Stimulated activated CD8-positive, alpha-beta memory T cell treated with anti-CD3 and anti-CD28 coated beads, Interleukin-12 subunit alpha, Interleukin-12 subunit beta, amount 100 ng/mL, for 4 hours (primary cell): ENCODE data around the gene TMEM117.
A peak's percentile ranks its signal among the peaks of the same experiment; 100 is the strongest.

Experiments
- DNase-seq: peaks from one replicate; pipeline ENCODE4 v3.0.0-alpha.2; 2020; ENCODE audit warnings: low read depth

Gene TMEM117

GRCh38 chr12:43835656-43836474, at the start of gene TMEM117:
TMEM117 (plus strand) TSS chr12:43836081.
- DNase-seq, result peak; percentile 45

DNA sequence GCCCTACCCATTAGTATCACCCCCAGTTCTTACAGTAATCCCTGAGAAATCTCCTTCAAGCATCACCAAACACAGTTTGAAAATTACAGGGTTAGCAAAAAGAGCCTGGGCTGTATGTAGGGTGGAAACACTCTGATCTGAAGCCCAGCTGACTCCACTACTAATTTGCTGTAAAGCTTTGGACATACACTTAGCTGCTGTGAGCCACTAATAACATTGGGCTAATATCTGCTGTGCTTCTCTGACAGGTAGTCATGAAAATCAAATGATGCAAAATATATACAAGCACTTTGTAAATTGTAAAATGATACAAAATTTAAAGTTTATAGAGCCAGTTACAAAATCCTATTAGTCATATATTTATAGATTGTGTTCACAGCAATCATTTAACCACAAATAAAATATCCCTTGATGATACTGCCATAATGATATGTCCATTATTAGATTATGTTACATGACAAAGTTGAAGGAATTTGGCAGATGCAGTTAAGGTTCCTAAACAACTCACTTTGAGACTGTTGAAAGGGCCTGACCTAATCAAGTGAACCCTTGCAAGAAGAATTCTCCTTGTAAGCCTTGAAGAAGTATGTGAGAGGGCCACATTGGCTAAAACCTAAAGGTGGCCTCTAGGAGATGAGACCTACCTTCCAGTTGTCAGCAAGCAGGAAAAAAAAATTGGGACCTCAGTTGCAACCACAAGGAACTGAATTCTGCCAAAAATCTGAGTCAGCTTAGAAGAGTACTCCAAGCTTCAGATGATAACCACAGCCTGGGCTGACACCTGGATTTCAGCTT, 48.8 kb upstream of the TMEM117 start:
- DNase-seq, result no peak

- DNase-seq, result no peak
Observed at GRCh38 chr12:43789941-43790340, 45.9 kb upstream of the TMEM117 start.

- no peak for DNase-seq
Observed at GRCh38 chr12:43795716-43796280, 40.1 kb upstream of the TMEM117 start.

GRCh38 chr12:43797561-43798217, 38.2 kb upstream of the TMEM117 start:
- DNase-seq, result no peak

DNA sequence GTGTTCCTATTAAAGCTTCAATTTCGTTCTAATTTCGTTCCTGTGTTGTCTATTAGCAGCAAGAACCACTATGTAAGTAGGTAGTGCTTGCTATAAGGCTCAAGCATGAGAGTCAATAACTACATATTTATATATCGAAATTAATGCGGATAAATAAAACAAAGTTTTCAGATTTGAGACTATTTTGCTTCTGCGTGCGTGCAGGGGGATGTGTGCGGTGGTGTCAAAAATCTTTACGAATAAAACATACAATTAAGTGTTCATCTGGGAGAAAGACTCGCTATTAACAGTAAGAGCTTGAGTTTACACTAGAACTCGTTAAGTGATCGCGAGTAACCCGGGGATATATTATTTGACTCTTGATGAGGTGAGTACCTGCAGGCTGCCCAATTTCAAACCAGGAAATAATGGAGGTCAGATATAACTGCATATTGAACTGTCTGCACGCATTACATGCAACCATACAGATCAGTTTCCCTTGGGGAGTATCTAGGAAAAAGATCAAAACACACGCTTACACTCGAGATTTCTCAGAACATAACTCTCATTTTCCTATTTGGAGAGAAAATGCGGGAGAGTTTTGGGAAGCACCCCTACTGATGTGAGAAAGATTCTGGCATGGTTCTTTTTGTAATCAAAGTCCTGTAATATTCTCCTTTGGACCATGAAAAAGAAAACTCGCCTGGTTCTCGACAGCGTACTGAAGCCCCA, 30.6 kb upstream of the TMEM117 start:
- no peak for DNase-seq

DNA sequence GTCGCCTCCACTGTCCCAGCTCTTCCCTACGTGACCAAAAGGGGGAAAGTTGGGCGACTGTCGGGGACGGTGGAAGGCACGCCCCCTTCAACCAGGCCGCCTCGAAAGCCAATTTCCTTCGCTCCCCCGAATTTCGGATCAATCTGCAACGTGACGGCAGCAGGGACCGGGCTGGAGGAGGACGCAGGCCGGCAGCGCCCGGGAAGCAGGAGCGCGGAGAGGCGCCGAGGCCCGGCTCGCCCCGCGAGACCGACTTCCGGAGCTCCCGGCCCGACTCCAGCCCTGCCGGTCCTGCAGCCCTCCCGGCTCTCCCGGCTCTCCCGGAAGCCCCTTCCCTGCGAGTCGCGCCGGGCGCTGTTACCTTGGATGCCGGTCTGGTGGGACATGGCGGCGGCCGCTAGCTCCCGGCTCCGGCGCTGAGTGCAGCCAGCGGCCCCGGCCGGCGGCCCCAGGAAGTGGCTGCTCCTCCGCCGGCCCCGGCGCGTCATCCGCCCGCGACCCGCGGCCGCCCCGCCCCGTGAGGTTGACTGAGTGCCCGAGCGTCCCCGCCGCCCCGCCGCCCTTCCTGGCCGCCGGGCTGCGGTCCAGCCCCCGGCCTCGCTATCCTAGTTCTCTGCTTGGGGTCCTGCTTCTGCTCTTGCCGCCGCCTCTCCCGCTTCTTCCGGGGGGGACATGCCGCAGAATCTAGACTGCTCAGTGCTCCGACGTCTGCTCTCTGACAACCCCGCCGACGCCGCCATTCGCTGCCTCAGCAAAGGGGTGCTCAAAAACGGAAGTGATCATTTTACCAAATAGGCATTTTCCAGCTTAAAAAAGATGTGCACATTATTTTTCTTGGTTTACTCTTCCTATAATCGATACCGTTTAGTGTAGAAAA, 29.8 kb upstream of the TMEM117 start, which contains the start of gene TWF1:
TSS of gene TWF1 (minus strand) at position 458 of the 877 bp plus-strand sequence. CDS start at position 386, 72 bp downstream.
- peak; percentile 83 for DNase-seq

DNA sequence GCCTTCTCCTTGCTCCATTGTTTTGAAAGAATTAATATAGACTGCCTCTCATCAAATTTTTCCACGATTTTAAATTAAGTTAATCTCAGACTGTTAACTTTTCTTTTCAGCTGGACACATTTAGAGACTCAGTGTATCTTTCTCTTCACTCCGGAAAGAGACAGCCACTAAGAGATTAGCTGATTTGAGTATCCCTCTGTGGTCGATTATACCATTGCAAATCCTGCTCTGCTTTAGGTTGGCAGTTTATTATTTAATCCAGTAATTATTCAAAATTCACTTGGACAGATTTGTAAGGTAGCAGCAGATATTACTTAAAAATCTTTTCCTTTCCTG, 29.2 kb upstream of the TMEM117 start:
- DNase-seq, result no peak

- no peak for DNase-seq
Observed at GRCh38 chr12:43807386-43807785, 28.5 kb upstream of the TMEM117 start.

- no peak for DNase-seq
Observed at GRCh38 chr12:43812057-43812456, 23.8 kb upstream of the TMEM117 start.

- DNase-seq, result no peak
Observed at GRCh38 chr12:43812926-43813325, 23.0 kb upstream of the TMEM117 start.

GRCh38 chr12:43815416-43815815, 20.5 kb upstream of the TMEM117 start:
- DNase-seq, result no peak

GRCh38 chr12:43816168-43816567, 19.7 kb upstream of the TMEM117 start:
- no peak for DNase-seq

- no peak for DNase-seq
Observed at GRCh38 chr12:43824207-43824775, 11.6 kb upstream of the TMEM117 start.

DNA sequence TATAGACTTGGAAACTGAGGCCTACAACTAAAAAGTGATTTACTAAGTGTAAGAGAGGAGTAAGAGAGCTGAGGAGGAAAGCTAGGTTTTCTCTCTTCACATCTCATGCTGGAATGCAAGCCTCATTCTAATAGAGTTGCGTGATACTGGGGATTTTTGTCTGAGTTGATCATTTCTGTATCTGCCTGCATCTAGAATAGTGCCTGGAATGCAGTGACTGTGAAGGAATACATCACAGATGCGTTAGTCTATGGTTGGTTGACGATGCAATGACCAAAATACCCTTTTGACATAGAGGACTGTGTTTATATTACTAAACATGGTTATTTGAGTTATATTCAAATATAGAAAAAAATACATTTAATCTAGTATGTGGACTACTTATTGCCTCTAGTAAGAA, 9.2 kb upstream of the TMEM117 start:
- no peak for DNase-seq

GRCh38 chr12:43827093-43827492, 8.8 kb upstream of the TMEM117 start:
- no peak for DNase-seq

DNA sequence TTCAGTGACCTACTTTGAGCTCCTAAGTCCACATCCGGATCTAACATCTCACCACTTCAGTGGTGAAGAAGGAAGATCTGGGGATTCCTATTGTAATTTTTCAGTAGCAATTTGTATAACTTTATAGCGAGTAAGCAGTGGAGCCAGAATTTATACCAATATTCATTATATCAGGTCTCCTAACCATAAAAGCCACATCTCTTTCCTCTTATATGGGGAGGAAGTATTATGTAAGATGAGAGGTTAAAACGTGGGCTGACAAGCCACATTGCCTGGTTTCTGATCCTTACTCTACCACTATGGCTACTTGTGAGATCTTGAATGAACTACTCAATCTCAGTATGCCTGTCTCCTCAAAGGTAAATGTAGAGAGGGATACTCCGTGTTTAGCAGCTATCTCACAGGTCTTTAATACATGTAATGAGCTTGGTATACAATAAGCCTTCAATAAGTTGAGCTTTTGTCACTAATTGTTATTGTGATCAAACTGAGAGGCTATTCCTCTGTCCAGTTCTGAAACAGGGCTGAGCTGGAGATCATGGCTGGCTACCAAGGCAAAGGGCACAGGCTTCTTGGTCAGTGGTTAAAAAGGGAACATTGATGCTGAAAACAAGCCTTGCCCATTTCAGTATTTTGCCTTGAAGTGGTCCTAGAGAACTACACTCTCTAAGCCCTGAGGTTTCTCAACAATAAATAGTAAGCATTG, 3.3 kb upstream of the TMEM117 start:
- no peak for DNase-seq

DNA sequence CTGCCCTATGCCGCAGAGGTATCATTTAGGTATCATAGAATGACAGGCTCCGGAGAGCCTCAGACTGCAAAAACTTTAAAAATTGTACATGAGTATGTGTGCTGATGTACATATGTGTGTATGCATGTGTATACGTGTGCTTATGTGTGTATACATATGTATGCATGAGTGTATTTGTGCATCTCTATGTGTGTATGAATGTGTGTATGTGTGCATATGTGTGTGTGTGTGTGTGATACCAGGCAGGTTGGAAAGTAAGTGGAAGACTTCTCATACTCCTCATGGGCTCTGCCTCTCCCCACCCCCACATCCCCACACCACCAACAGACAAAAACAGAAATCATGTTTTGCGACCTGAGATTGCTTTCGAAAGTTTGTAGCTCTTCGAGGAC, 621 bp upstream of the TMEM117 start:
- DNase-seq, result no peak

DNA sequence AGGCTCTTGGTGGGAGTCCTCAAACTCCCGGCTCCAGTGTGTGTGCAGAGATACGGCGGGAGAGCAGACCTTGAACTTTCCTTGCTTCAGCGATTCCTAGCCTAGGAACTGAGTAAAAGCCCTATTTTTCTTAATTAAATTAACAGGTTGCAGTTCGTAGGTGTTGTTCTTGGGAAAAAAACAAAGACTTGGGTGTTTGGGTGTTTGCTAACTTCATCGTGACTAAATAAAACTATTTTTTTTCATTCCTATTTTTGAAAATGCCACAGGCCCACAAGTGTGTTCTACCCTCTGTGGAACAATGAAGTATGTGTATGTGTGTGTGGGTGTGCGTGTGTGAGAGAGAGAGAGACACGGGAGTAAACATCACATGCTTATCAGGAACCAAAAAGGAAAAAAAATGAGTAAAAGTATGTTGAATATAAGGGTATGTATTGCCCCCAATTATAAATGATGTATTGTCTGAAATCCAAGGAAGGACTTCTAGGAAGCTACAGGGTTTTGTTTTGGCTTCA, 651 bp downstream of the TMEM117 start:
- DNase-seq, result no peak

DNA sequence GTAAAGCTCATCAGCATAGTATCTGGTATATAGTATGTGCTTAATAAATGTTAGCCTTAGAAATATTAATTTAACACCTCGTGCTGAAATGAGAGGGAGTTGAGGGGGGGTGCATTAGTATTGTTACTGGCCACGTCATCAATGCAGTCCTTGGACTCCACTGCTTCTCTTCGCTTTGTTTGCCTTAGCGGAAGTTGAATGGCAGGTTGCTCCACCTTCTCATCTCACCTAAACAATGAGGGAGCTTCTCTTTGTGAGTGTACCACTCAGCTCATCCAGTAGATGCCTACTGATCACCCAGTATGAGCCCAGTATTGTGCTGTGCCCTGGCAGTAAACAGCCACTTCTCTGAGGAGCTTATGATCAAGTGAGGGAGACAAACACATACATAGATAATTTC, 4.5 kb downstream of the TMEM117 start:
- no peak for DNase-seq
